H7 (cell line): ENCODE measurements around the gene SOCS7. TPM values are rescaled to one million over a fixed set of nuclear protein-coding genes. Genes with fewer than 3 reads are reported as not detected.

ENCODE experiments used
- DNase-seq: peaks from one replicate; pipeline ENCODE4 v3.0.0; 2012
- H3K27me3 ChIP-seq: 2 replicates; pipeline ENCODE4 v1.6.0; 2011; ENCODE audit warnings: mild to moderate bottlenecking, low read length; ENCODE audit not compliant: control insufficient read depth, insufficient read depth
- H3K36me3 ChIP-seq: replicated peaks from 2 replicates; pipeline ENCODE4 v1.5.1; 2011; ENCODE audit warnings: low read length; ENCODE audit not compliant: control insufficient read depth, insufficient read depth
- H3K4me3 ChIP-seq: 2 replicates; pipeline ENCODE4 v1.5.1; 2011; ENCODE audit warnings: low read depth, mild to moderate bottlenecking, control low read depth, low read length, moderate library complexity; ENCODE audit not compliant: insufficient read depth
- total RNA-seq: library from RNA; depleted of rRNA; stranded (reverse); fragments of >200 nt; shearing (Covaris generic); gene quantifications from 2 replicates; pipeline ENCODE4 v1.2.3, GENCODE V29; 2014

SOCS7 gene
- total RNA-seq, 1 experiment from 2014 or later: 18.3 TPM

- H3K4me3 ChIP-seq: no peak overlapping the region
- peak; percentile 55 for DNase-seq
- peaks cover 18% of the 10 kb centered on the region for H3K27me3 ChIP-seq
- H3K36me3 ChIP-seq: no peaks in the 10 kb centered on the region
These were observed 66.5 kb downstream of the SOCS7 start for GRCh38 chr17:38418062-38418692.

GRCh38 chr17:38418693-38419507 is 67.3 kb downstream of the SOCS7 start:
- H3K36me3 ChIP-seq: no peaks in the 10 kb centered on the region
- H3K4me3 ChIP-seq: peak overlapping the region; percentile 53
- H3K27me3 ChIP-seq: peaks cover 18% of the 10 kb centered on the region
- DNase-seq: peak; percentile 95

GRCh38 chr17:38419508-38419981 is 67.9 kb downstream of the SOCS7 start:
- Histone ChIP-seq H3K36me3 (no peaks in the 10 kb centered on the region), H3K4me3 (peak overlapping the region; percentile 53), H3K27me3 (peaks cover 18% of the 10 kb centered on the region)
- DNase-seq: peak; percentile 73

- peak; percentile 44 for DNase-seq
- Histone ChIP-seq H3K36me3 (no peaks in the 10 kb centered on the region), H3K4me3 (no peak overlapping the region), H3K27me3 (peaks cover 18% of the 10 kb centered on the region)
These were observed 68.9 kb downstream of the SOCS7 start for GRCh38 chr17:38420518-38420917.

GRCh38 chr17:38421171-38421841 is 69.7 kb downstream of the SOCS7 start:
- no peaks in the 10 kb centered on the region for H3K36me3 ChIP-seq
- no peak overlapping the region for H3K4me3 ChIP-seq

GRCh38 chr17:38421871-38422827 is 70.5 kb downstream of the SOCS7 start:
- DNase-seq: peak; percentile 54
- H3K4me3 ChIP-seq: no peak overlapping the region
- no peaks in the 10 kb centered on the region for H3K36me3 ChIP-seq
- peaks cover 18% of the 10 kb centered on the region for H3K27me3 ChIP-seq

More at GRCh38 chr17:38421171-38421841, 69.7 kb downstream of the SOCS7 start:
- H3K27me3 ChIP-seq: peaks cover 18% of the 10 kb centered on the region
- peak; percentile 79 for DNase-seq

GRCh38 chr17:38424297-38424972 is 72.8 kb downstream of the SOCS7 start:
- Histone ChIP-seq H3K36me3 (no peaks in the 10 kb centered on the region), H3K27me3 (peaks cover 8% of the 10 kb centered on the region)
- DNase-seq: peak; percentile 20

GRCh38 chr17:38425031-38425430 is 73.4 kb downstream of the SOCS7 start:
- peak; percentile 28 for DNase-seq

More at GRCh38 chr17:38424297-38424972, 72.8 kb downstream of the SOCS7 start:
- H3K4me3 ChIP-seq: no peak overlapping the region

GRCh38 chr17:38425744-38426143 is 74.1 kb downstream of the SOCS7 start:
- Histone ChIP-seq H3K36me3 (no peaks in the 10 kb centered on the region), H3K27me3 (no peaks in the 10 kb centered on the region; the same call in 1 of the 2 replicates), H3K4me3 (no peak overlapping the region)
- DNase-seq: peak; percentile 64

More at GRCh38 chr17:38425031-38425430, 73.4 kb downstream of the SOCS7 start:
- Histone ChIP-seq H3K27me3 (peaks cover 2% of the 10 kb centered on the region; the same call in 1 of the 2 replicates), H3K4me3 (no peak overlapping the region), H3K36me3 (no peaks in the 10 kb centered on the region)

GRCh38 chr17:38426441-38426840 is 74.8 kb downstream of the SOCS7 start:
- Histone ChIP-seq H3K36me3 (no peaks in the 10 kb centered on the region), H3K27me3 (no peaks in the 10 kb centered on the region; the same call in 1 of the 2 replicates), H3K4me3 (no peak overlapping the region)
- DNase-seq: no peak

- Histone ChIP-seq H3K27me3 (no peaks in the 10 kb centered on the region; the same call in 1 of the 2 replicates), H3K4me3 (peak overlapping the region; percentile 54), H3K36me3 (no peaks in the 10 kb centered on the region)
- DNase-seq: peak; percentile 62
These were observed 75.7 kb downstream of the SOCS7 start for GRCh38 chr17:38427160-38427949.

- peak; percentile 94 for DNase-seq
- Histone ChIP-seq H3K36me3 (no peaks in the 10 kb centered on the region), H3K27me3 (no peaks in the 10 kb centered on the region; the same call in 1 of the 2 replicates), H3K4me3 (peak within 1 kb of the TSS; percentile 77)
These were observed 76.5 kb downstream of the SOCS7 start, which contains the start of gene ARHGAP23 for GRCh38 chr17:38428112-38428642. Gene ARHGAP23, plus strand, starts transcription at chr17:38428464. Its CDS starts 22 bp downstream, at chr17:38428486.
